Gastrocnemius medialis (tissue), 4 donors: ENCODE data around the gene C20orf204.

Experiments used
- CTCF ChIP-seq, 5 experiments: fragments of 450-650 bp in 3 of 5; fragments of 200-600 bp in 2 of 5; sonication (generic) in 2 of 5; IDR thresholded peaks in 4 of 5; conservative IDR thresholded peaks in 1 of 5; 1 replicate in 4 of 5; 2 replicates in 1 of 5; pipeline ENCODE4 v1.5.1; 2016 to 2019; ENCODE audit warnings: antibody characterized with exemption in 5 of 5, mild to moderate bottlenecking in 3 of 5, moderate library complexity in 3 of 5
- POLR2A ChIP-seq, 2 donors: fragments of 450-650 bp; IDR thresholded peaks; one replicate each; pipeline ENCODE4 v1.6.1; 2017; ENCODE audit warnings: antibody characterized with exemption in 2 of 2, mild to moderate bottlenecking in 2 of 2, moderate library complexity in 2 of 2

- TF ChIP-seq CTCF (IDR thresholded peaks at IDR 0.05 in 4 of 5, conservative IDR thresholded peaks at IDR 0.05 in 1 of 5) (no peak), POLR2A (IDR thresholded peaks at IDR 0.05) (no peak)
These were observed 36.6 kb downstream of the C20orf204 start for GRCh38 chr20:64072498-64073063.
